Endometrial microvascular endothelial cells (primary cell): ENCODE results near the gene DICER1. TPM values are rescaled to one million over a fixed set of nuclear protein-coding genes. Genes with fewer than 3 reads are reported as not detected.
"Not testable (repeated sequence)": the region's sequence is repeated elsewhere in the genome, so short reads cannot be mapped to it uniquely, and the experiment has no call there.

Experiments
- in situ Hi-C: cut with HindIII; loops from 2 replicates; pipeline ENCODE4 v1.10.0; 2017; ENCODE audit warnings: low sequenced_read_pairs, low pct_unique_long_range_greater_than_20kb; ENCODE audit errors: inconsistent ontology term
- total RNA-seq: library from RNA; depleted of rRNA; stranded (reverse); fragments of >200 nt; gene quantifications from one replicate; pipeline ENCODE4 v1.2.3, GENCODE V29; 2015; ENCODE audit errors: inconsistent ontology term

Gene DICER1
- total RNA-seq, 1 donor from 2014 or later, result 27.5 TPM

DNA sequence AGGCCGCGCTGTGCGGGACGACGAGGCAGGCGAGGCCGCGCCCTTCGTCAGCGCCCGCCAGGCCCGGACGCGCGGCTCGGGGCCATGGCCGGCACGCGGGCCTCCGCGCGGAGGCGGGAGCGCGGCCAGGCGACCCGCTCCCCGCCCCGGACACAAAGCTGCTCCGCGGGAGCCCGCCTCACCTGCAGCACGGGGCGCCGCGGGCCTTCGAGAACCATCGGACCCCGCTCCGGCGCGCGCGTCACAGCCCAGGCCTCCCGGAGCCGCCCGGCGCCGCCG, 342 bp downstream of the DICER1 start:
- in situ Hi-C loops, result no loop called here

- in situ Hi-C loops, result no loop called here
Observed at GRCh38 chr14:95156161-95157047, 925 bp downstream of the DICER1 start.

DNA sequence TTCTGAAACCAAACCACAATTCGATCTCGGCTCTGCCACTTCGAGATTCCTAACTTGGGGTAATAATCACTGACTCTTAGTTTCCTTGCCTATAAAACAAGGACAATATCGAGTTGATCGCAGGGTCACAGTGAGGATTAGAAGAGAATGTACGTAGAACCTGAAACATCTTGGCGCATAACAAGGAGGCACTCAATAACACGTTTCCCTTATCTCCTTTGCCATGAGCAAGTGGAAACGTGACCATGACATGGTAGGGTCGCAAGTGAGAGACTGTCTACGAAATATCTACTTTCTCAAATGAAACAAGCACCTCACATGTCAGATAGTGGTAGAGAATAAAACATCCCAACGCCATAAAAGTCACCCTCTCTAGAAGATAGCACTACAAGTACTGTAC, 2.3 kb downstream of the DICER1 start:
- in situ Hi-C loops, result no loop called here

- in situ Hi-C loops, result no loop called here
Observed at GRCh38 chr14:95153866-95154265, 3.5 kb downstream of the DICER1 start.

DNA sequence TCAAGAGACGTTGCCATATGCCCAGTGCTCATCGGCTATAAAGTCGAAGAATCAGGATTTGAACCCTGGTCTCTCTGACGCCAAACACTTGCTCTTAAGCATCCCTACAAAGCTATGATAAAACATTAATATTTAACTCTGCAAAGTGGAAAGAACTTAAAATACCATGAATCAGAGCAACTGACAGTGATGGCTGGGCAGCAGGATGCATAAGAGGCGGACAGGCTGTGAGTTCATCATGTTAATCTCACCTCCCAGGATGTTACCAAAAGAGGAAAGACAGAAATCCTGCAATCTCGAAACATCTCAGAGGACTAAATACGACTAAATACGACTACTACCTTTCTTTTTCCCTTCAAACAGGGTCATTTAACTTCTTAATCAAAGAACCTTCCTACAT, 5.8 kb downstream of the DICER1 start:
- in situ Hi-C loops, result no loop called here

DNA sequence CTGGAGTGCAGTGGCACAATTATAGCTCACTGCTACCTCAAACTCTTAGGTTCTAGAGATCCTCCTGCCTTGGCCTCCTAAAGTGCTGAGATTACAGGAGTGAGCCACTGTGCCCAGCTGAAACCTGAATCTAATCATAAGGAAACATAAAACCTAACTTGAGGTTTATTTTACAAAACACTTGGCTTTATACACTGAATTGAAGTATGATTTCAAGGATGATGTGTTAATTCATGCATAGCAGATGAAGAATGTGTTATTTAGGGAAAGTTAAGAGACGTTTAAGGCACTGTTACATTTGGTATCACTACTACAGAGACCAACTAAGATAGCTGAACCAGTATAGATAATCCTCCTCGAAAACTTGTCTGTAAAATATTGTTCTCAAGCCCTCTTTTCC, 6.4 kb downstream of the DICER1 start:
- in situ Hi-C loops, result no loop called here

GRCh38 chr14:95149441-95149840, 7.9 kb downstream of the DICER1 start:
- in situ Hi-C loops, result no loop called here

- in situ Hi-C loops, result no loop called here
Observed at GRCh38 chr14:95147597-95147996, 9.7 kb downstream of the DICER1 start.

GRCh38 chr14:95146079-95146771, 11.1 kb downstream of the DICER1 start:
- in situ Hi-C loops, result no loop called here

DNA sequence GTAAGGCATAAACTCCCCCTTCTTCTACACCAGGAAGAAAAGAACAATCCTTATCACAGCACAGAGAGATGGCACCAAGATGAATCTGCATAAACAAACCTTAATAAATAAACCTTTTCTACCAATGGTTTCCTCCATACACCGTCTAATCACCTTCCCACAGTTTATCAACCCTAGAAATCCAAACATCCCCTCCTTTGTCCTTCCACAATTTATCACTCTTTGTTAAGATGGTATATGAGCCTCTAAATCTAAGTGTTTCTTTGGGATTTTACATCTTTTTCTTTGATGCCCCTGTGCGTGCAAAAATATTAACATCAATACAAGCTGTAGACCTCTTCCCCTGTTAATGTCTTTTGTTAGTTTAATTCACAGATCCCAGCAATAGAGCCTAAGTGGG, 12.5 kb downstream of the DICER1 start:
- in situ Hi-C loops, result no loop called here

GRCh38 chr14:95143808-95144620, 13.3 kb downstream of the DICER1 start:
- in situ Hi-C loops, result no loop called here

GRCh38 chr14:95142208-95142607, 15.1 kb downstream of the DICER1 start:
- in situ Hi-C loops, result no loop called here

GRCh38 chr14:95141684-95142083, 15.6 kb downstream of the DICER1 start:
- in situ Hi-C loops, result no loop called here

DNA sequence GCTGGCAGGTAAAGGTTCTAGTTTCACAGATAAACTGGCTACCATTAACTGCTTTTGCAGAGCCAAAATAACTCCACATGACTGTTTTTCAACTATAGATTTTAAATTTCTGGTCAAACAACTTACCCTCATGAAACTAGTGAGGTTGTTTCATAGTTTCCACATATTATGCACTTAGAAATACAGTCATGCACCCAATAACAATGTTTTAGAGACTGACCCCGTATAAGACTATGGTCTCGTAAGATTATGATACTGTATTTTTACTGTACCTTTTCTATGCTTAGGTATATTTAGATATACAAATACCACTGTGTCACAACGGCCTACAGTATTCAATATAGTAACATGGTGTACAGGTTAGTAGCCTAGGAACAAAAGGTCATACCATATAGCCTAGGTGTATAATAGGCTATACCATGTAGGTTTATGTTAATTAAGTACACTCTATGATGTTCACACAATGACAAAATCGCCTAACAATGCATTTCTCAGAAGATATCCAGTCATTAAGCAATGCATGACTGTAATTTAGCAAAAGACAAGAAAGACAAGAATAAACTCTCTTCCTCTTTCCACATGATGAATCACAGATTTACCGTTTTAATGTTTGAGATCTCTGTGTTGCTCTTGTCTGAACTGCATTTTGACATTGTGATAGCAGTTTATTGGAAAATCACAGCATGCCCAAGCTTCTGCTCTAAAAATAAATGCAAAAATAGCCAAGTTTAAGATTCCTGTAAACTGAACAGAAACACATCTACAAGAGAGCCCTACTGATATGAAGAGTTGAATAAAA, 17.1 kb downstream of the DICER1 start:
- in situ Hi-C loops, result no loop called here

GRCh38 chr14:95138876-95139275, 18.5 kb downstream of the DICER1 start:
- in situ Hi-C loops, result no loop called here

DNA sequence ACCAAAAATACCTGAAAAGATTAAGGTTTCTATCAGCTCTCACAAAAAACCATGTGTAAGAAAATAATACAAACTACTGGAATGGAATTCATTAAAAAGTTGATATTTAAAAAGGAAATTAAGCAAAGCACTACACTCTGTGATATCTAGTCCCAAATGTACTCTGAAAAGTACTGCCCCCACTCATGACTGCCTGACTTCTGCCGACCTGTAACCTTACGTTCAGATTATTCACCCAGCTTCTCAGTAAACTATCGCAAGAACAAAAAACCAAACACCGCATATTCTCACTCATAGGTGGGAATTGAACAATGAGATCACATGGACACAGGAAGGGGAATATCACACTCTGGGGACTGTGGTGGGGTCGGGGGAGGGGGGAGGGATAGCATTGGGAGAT, 18.9 kb downstream of the DICER1 start:
- in situ Hi-C loops, result not testable (repeated sequence)

- in situ Hi-C loops, result no loop called here
Observed at GRCh38 chr14:95137804-95138167, 19.5 kb downstream of the DICER1 start.

DNA sequence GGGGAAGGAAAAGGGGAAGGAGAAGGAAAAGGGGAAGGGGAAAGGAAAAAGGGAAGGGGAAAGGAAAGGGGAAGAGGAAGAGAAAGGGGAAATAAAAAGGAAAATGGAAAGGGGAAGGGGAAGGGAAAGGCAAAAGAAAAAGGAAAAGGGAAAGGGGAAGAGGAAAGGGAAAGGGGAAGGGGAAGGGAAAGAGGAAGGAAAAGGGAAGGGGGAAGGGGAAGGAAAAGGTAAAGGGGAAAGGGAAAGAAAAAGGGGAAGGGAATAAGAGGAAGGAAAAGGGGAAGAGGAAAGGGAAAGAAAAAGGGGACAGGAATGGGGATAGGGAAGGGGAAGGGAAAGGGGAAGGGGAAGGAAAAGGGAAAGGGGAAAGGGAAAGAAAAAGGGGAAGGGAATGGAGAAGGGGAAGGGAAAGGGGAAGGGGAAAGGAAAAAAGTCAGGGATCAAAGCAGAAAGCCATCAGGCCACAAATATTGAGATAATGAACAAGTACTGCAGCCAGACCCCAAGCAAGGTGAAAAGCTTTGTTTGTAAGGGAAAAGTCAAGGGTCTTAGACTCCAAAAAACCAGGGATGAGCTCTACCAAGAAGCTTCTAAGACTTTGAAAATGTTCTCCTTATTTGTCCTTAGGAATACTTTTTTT, 20.0 kb downstream of the DICER1 start:
- in situ Hi-C loops, result no loop called here

GRCh38 chr14:95136631-95137030, 20.7 kb downstream of the DICER1 start:
- in situ Hi-C loops, result no loop called here
